SHP77 treated with DMSO at 0.1 percent for 48 hours (cell line): ENCODE measurements around the gene FAM156B.
"Not testable (repeated sequence)": the region's sequence is repeated elsewhere in the genome, so short reads cannot be mapped to it uniquely, and the experiment has no call there.

Experiments
- DNase-seq: peaks from one replicate; lab custom pipeline; 2025; lab: John Stamatoyannopoulos, UW

The FAM156B gene

DNA sequence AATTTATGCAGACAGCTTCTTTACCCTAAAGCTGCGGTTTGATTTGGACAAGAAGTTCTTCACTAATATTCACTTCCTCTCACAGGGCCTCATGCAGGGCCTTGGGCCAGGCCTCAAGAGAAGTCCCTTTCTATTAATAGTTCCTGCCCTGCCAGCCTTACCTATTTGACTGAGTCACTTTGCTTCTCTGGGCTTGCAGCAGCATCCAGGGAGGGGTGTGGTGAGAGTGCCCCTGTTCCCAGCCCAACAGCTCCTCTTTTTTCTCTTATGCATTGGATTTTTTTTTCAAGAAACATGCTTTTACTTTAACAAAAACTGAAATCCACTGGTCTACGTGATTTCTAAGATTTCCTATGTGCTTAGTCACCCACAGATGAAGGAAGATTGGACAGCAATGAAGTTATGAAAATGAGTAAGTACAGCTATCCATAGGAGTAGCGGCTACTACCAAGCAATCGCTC lies 26.7 kb downstream of the FAM156B start:
- no peak for DNase-seq

DNA sequence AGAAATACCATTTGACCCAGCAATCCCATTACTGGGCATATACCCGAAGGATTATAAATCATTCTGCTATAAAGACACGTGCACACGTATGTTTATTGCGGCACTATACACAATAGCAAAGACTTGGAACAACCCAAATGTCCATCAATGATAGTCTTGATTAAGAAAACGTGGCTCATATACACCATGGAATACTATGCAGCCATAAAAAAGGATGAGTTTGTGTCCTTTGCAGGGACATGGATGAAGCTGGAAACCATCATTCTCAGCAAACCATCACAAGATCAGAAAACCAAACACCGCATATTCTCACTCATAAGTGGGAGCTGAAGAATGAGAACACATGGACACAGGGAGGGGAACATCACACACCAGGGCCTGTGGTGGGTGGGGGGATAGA lies 33.1 kb downstream of the FAM156B start:
- not testable (repeated sequence) for DNase-seq

DNA sequence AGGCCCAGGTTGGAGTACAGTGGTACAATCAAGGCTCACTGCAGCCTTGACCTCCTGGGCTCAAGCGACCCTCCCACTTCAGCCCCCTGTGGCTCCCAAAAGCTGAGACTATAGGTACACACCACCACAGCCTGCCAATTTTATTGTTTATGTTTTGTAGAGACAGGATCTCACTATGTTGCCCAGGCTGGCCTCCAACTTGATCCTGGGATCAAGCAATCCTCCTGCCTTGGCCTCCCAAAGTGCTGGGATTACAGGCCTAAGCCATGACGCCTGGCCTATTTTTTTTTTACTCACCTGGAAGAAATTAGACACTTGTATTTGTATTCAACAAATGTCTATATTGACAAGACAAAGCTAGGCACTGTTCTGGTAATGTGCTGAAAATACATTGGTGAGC lies 36.1 kb downstream of the FAM156B start:
- DNase-seq: no peak

DNA sequence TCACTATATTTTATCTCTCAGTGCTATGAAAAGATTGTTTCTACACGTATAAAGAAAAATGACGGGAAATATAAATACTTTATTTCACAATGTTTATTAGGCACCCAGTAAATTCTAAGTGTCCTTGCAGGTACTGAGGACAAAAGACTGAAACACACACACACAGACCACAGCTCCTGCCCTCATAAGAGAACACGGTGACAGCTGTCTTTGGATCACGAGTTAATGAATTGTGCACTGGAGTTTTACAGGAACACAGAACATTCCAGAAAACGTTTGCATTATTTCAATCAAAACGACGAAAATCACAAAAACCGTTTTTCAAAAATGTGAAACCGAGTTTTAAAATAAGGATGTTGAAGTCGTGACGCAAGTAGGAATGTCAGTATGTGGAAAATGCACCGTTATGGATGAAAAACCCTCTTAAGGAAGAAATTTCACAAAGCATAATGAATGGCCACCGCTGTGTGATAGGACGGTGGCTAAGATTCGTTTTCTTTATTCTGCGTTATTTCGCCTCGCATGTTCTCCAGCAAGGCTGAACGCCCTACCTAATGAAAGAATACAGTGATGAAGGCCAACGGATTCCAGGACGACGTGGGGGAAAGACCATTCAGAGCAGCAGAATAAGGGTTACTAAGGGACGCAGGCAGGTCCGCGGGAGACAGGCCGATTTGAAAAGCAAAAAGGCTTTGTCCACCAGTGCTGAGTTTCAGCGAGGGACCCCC lies 37.0 kb downstream of the FAM156B start:
- DNase-seq: no peak

DNA sequence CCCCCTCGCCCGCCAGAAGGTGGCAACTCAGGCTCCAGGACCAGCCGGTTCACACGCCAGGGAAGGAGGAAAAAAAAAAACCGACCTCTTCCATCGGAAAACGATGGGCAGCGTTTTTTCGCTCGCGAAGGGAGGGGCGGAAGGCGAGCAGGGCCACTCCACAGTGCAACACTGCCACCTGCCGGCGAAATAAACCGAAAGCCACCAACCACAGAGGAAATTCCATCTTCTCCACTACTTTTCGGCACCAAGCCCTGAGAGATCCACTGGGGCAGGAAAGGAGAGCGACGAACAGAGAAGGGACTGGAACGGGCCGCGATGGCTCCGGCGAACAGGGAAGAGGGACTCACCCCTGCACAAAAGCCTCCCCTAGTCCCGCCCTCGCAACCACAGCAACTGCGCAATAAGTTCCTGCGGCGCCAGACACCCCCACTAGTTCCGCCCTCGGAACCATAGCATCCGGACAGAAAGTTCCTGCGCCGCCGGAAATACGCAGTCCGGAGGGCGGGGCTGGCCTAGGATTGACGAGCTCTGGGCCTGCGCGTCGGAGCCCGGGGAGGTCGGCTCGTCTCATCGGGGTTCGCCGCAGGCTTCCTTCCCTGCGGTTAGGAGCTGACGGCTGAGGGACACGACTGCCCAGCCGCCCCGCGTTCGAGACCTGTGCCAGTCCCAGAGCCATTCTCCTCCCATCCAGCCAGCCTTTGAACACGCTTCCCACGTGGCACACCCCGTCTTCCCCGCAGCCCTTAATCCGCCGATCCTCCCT lies 37.8 kb downstream of the FAM156B start:
- peak; percentile 97 for DNase-seq

DNA sequence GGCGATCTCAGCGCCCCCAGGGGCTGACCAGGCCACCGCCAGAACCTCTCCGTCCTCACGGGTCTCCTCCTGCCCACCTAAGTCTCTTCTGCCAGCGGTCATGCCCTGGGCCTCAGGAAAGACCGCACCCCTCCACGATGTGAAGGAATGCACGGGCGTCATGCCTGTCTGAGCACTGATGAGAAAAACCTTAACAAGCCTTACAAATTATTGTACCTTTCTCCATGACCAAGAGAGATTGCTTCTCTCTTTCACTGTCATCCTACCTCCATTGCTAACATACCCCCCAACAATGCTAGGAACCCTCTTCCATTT lies 38.3 kb downstream of the FAM156B start:
- DNase-seq: not testable (repeated sequence)

DNA sequence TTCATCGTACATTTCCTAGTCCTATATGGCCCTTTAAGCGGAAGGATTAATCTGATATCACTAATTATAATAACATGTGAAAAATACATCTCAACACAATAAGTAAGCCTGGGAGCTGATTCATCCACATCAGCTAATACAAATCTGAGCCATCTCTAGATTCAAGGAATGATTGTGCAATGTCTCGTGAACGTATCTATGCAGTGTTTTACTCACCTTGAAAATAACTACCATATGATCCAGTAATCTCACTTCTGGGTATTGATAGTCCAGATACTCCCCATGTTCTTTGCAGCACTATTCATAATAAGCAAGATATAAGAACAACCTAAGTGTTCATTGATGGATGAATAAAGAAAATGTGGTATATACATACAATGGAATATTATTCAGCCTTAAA lies 43.6 kb downstream of the FAM156B start:
- not testable (repeated sequence) for DNase-seq

DNA sequence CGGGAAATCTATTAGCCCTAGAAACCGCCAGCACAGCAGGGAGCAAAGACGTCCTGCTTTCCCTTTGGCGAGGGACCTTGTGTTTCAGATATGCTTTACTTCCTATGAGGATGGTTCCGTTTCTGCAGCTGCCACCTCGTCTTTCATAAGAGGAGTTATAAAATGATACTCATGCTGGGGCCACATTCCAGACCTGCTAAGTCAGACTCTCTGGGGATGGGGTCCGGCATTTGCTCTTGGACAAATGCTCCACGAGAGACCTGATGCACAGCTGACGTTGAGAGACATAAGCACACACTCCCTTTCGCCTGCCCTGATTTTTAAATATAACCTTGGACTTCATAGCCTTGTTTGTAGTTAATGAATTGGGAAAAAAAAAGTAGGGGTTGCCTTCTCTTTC lies 44.6 kb downstream of the FAM156B start:
- DNase-seq: not testable (repeated sequence)

DNA sequence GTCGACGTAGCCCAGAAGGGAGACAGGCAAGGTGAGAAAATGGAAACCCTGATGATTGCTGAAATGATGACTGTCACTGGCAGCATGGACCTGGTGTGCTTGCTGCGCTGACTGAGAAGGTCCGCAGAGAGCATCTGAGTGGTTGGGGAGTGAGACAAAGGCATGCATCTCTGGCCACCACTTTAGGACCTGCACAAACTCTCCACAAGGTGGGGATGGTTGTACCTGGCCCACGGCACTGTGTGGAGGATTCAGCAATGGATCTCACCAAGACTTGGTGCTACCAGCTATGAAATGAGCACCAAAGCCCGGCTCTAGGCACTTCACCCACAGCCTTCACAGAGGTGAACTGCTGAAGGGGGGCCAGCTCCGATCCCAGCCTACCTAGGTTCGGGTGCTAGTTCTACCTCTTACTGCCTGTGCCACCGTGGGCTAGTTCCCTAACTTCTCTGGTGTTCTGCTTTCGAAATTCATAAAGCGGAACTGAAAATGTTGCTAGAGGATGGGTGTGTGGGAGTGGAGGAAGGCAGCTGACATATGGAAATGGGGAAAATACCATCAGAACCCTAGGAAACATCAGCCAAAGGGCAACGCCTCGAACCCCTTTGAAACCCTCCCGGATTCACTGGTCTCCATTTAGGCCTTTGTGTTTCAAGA lies 48.8 kb downstream of the FAM156B start:
- DNase-seq: not testable (repeated sequence)

DNA sequence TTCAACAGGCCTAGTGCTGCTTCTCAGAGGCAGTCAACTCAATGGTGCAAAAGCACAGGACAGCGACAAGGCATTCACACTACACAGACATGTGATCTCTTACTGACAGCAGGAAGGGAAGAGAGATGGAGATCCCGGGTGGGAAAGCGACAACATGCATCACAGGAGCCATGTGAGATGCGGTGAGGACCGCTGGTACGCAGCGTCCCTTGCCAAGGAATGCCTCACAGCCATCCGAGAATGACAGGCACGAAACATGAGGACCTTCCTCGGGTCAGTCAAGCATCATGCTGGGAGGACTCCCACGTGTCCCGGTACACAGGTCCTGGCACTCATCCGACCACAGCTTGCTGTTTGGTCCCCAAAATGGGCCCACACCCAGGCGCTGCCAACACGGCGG lies 50.4 kb downstream of the FAM156B start:
- not testable (repeated sequence) for DNase-seq

DNA sequence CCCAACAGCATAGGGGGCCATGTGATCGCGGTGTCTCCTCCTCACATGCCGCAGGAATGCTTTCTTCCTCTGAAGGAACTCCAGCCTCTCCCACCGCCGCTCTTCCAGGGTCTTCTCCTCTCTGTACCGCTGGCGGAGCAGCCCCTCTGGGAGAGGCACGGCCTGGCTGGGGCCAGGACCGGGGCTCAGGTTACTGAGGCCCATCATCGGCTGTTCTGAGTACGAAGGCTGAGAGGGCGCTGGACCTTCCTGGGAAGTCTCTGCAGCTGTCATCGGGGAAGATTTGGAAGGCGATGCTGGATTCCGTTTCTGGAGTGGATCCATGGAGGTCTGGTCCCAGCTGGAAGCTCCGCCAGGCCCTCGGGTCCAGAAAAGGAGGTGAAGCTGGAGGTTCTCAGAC lies 51.1 kb downstream of the FAM156B start:
- not testable (repeated sequence) for DNase-seq

DNA sequence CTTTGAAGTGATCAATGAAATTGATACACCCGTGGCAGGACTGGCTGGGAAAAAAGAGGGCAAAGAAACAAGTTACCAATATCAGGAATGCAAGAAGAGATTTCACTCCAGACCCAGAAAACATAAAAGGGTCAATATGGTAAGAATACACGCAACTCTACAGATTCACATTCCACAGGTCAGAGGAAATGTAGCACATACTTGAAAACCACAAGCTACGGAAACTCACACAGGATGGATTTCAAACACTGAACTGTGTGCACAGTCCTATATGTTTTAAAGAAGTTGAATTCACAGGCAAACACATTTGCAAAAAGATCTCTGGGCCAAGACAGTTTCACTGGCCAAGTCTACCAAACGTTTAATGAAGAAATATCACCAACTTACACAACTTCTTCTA lies 52.2 kb downstream of the FAM156B start:
- not testable (repeated sequence) for DNase-seq

DNA sequence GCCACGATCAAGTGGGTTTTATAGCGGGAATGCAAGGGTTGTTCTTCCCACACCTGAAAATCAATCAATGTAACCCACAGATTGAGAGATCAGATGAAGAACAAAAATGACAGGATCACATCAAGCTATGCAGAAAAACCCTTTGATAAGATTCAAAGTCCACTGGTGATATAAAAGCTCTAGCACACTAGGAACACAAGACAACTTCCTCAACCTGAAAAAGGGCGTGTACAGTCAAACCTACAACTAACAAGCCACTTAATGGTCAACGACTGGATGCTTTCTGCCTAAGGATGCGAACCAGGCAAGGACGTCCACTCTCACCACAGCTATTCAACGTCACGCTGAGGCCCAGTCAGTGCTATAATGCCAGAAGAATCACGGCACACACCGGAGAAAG lies 52.8 kb downstream of the FAM156B start:
- not testable (repeated sequence) for DNase-seq
